Heart right ventricle (tissue), 16 donors: ENCODE results near the gene IBSP. TPM values are rescaled to one million over a fixed set of nuclear protein-coding genes. Genes with fewer than 3 reads are reported as not detected.
A peak's percentile ranks its signal among the peaks of the same experiment; 100 is the strongest.

Experiments used
- ATAC-seq, 8 donors: fragments of 200-7000 bp; cut with Tn5 transposase; one replicate each; pipeline ENCODE4 v1.9.1; 2020; ENCODE audit warnings: mild to moderate bottlenecking in 8 of 8, moderate library complexity in 8 of 8, moderate number of reproducible peaks in 1 of 8
- DNase-seq, 2 donors: peaks; one replicate each; pipeline ENCODE4 v3.0.0-alpha.2; 2020
- H3K27ac ChIP-seq, 10 donors: fragments of 200-600 bp; sonication (generic) in 2 of 10; one replicate each; pipeline versions ENCODE4 v1.5.0 to v1.8.0; 2020 to 2022; ENCODE audit warnings: mild to moderate bottlenecking in 3 of 10
- H3K27me3 ChIP-seq, 7 donors: fragments of 200-600 bp; one replicate each; pipeline ENCODE4 v1.8.0; 2021 to 2022; ENCODE audit warnings: mild to moderate bottlenecking in 2 of 7
- H3K36me3 ChIP-seq, 9 donors: fragments of 200-600 bp; sonication (generic) in 1 of 9; one replicate each; pipeline versions ENCODE4 v1.5.0 to v1.8.0; 2020 to 2022; ENCODE audit warnings: mild to moderate bottlenecking in 2 of 9
- H3K4me1 ChIP-seq, 9 donors: fragments of 200-600 bp; sonication (generic) in 1 of 9; one replicate each; pipeline versions ENCODE4 v1.5.0 to v1.8.0; 2020 to 2022; ENCODE audit warnings: mild to moderate bottlenecking in 4 of 9
- H3K4me3 ChIP-seq, 10 donors: fragments of 200-600 bp; sonication (generic) in 2 of 10; one replicate each; pipeline versions ENCODE4 v1.5.0 to v1.8.0; 2020 to 2022; ENCODE audit warnings: mild to moderate bottlenecking in 7 of 10, moderate library complexity in 2 of 10
- H3K9me3 ChIP-seq, 11 donors: fragments of 200-600 bp in 10 of 11; sonication (generic) in 2 of 11; one replicate each; pipeline versions ENCODE4 v1.5.0 to v1.8.0; 2013 to 2022; ENCODE audit warnings: mild to moderate bottlenecking in 2 of 11, control low read depth in 1 of 11, moderate library complexity in 1 of 11
- WGBS, 2 donors: extraction: QIAGEN DNeasy Blood & Tissue Kit; methylation state at CpG; one replicate each; pipeline ENCODE4 v1.1.7; 2013; ENCODE audit warnings: inconsistent platforms in 1 of 2; 5-methylcytosine and 5-hydroxymethylcytosine counted together
- intact Hi-C, 10 donors: fragments of 100-400 bp; cut with DNase I; formaldehyde crosslinking; loops; one replicate each; pipeline versions ENCODE4 v1.11.1 to v1.14.2; 2022
- polyA plus RNA-seq, 2 donors: library from polyadenylated mRNA; stranded (reverse); fragments of 200-250 nt; gene quantifications; one replicate each; pipeline ENCODE4 v1.2.3, GENCODE V29; 2013
- total RNA-seq, 10 donors: library from RNA; stranded (reverse); fragmentation: NEBNext Ultra II Directional in 3 of 10; extraction: Animal tissue kit (Norgen Biotek cat#: 25700) in 3 of 10; gene quantifications; one replicate each; pipeline versions ENCODE4 v1.2.1 to v1.2.4, GENCODE V29; 2021 to 2023
- TF ChIP-seq, protein P1 (sequence below), 9 donors: fragments of 200-600 bp; sonication (generic) in 2 of 9; IDR thresholded peaks; one replicate each; pipeline versions ENCODE4 v1.5.0 to v1.8.0; 2021 to 2022; ENCODE audit warnings: antibody characterized with exemption in 9 of 9, mild to moderate bottlenecking in 5 of 9, moderate library complexity in 1 of 9
- donor health status: Arrhythmogenic right ventricular cardiomyopathy.
- donor health status: ischemic (EF 13 %, LVEDD 7.1; RV severe dilation, severe dysfunction).
- donor health status: healthy with polysubstance abuse.
- donor health status: DM: no; HTN: yes; CAD: no.
- donor health status: DM: no; HTN: no; CAD: no.
- donor health status: ischemic (EF 25% LVEDD 6.9; RV normal size, moderate dysfunction).
- donor health status: ischemic (EF 25% LVEDD 5.7; RV mildly dilated, moderate dysfunction).
- donor health status: healthy.
- donor health status: DM: yes; HTN: yes; CAD: no.
- donor health status: Ischemic cardiomyopathy.
- donor health status: ischemic (EF 35%, LVEDD 5.7; RV mildly dilated, moderate dysfunction).
- donor health status: nonischemic (EF 11% LVEDD 7.7; RV severe dilation, severe dysfunction).
- donor health status: DM: yes; HTN: yes; CAD: no.
- donor health status: PGD.
- donor health status: ischemic (EF 29% LVEDD 5.4; RV normal size, mild dysfunction).
- donor health status: nonischemic (EF 23%, LVEDD 6.1; RV moderate dilation, normal function).

IBSP gene
- total and polyA plus RNA-seq, 12 donors: 0.16 TPM; not detected in 11

DNA sequence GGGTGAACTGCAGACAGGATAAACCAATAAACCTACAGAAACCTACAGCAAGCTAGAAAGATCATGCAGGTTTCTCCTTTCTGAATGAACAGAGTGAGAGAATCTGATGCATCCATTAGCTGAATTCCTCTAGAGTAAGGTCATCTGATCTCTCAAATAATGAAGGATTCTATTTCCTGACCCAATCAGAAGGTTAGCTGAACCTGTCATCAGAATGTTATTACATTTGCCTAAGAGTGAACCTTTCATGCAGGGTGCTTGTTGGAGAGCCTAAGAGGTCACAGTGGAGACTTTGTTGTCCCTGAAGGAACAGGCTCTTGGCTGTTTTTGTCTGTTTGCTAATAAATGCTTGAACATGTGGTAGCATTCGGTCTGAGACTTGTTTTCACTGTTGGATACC is 57.5 kb downstream of the IBSP start:
- intact Hi-C loops: loop anchor here in 6 of 10 donors (5.0 to 10.0 kb wide), 4 partner anchors 350 to 658 kb away; no protein-coding TSS in a partner anchor

DNA sequence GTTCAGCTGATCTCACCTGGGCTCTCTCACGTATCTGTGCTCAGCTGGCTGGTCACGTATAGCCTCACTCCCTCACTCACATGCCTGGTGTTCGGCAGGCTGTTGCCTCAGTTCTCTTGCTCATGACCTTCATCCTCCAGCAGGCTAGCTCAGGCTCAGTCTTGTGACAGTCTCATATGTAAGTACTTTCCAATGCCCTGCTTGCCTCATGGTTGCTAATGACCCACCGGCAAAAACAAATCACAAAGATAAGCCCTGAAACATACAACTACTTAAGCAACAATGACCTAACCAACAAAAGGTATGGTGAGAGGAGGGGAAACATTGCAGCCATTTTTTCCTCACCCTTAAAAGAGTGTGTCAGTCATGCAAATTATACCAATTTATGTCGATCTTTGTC is 58.4 kb downstream of the IBSP start:
- intact Hi-C loops: loop anchor here in 6 of 10 donors (5.0 to 10.0 kb wide), 4 partner anchors 350 to 657 kb away; no protein-coding TSS in a partner anchor
- H3K36me3 ChIP-seq: no peaks in the 10 kb centered on the region
- no peak for DNase-seq
- H3K4me3 ChIP-seq: no peak overlapping the region
- TF ChIP-seq, protein P1, sequence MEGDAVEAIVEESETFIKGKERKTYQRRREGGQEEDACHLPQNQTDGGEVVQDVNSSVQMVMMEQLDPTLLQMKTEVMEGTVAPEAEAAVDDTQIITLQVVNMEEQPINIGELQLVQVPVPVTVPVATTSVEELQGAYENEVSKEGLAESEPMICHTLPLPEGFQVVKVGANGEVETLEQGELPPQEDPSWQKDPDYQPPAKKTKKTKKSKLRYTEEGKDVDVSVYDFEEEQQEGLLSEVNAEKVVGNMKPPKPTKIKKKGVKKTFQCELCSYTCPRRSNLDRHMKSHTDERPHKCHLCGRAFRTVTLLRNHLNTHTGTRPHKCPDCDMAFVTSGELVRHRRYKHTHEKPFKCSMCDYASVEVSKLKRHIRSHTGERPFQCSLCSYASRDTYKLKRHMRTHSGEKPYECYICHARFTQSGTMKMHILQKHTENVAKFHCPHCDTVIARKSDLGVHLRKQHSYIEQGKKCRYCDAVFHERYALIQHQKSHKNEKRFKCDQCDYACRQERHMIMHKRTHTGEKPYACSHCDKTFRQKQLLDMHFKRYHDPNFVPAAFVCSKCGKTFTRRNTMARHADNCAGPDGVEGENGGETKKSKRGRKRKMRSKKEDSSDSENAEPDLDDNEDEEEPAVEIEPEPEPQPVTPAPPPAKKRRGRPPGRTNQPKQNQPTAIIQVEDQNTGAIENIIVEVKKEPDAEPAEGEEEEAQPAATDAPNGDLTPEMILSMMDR (IDR thresholded peaks at IDR 0.05): no peak
- no peaks in the 10 kb centered on the region for H3K9me3 ChIP-seq
- no peaks in the 10 kb centered on the region for H3K27me3 ChIP-seq
- H3K27ac ChIP-seq: no peak overlapping the region
- H3K4me1 ChIP-seq: peaks cover 0 to 21% (median 0%) of the 10 kb centered on the region in 9 donors
- ATAC-seq: peak in 1 of 8 donors; percentile 15
- 57 to 68% methylated on average over 5 of the region's 5 CpGs for WGBS, 2 donors

More for the DNA sequence above, 57.5 kb downstream of the IBSP start:
- Histone ChIP-seq H3K4me1 (peaks cover 0 to 21% (median 0%) of the 10 kb centered on the region in 9 donors), H3K4me3 (no peak overlapping the region), H3K27me3 (no peaks in the 10 kb centered on the region), H3K27ac (no peak overlapping the region), H3K9me3 (no peaks in the 10 kb centered on the region), H3K36me3 (no peaks in the 10 kb centered on the region)
- 52% methylated on average over 1 of the region's 1 CpG for WGBS, 2 donors
- ATAC-seq: no peak
- no peak for DNase-seq
- TF ChIP-seq, protein P1 (IDR thresholded peaks at IDR 0.05): no peak

Other genes starting within 250 kb of the IBSP start
- not detected for gene DSPP, start 191.0 kb upstream of the IBSP start, total RNA-seq
- not detected for gene DSPP, start 191.0 kb upstream of the IBSP start, polyA plus RNA-seq
- gene DMP1, start 149.3 kb upstream of the IBSP start, total RNA-seq: not detected
- not detected for gene DMP1, start 149.3 kb upstream of the IBSP start, polyA plus RNA-seq
- not detected for gene MEPE, start 33.4 kb downstream of the IBSP start, total RNA-seq
- not detected for gene MEPE, start 33.4 kb downstream of the IBSP start, polyA plus RNA-seq
- gene SPP1, start 176.2 kb downstream of the IBSP start, total RNA-seq: 100 to 1,000 TPM in 1 of 10 donors, 10 to 100 TPM in 3, 1 to 10 TPM in 6; 1.2 to 246 (median 7.0) TPM
- gene SPP1, start 176.2 kb downstream of the IBSP start, polyA plus RNA-seq: 10 to 100 TPM in 1 of 2 donors, 1 to 10 TPM in 1; 2.2 to 41.1 TPM
- gene PKD2, start 208.1 kb downstream of the IBSP start, total RNA-seq: 10 to 100 TPM; 11.3 to 21.5 (median 14.5) TPM
- 10 to 100 TPM in 1 of 2 donors, 1 to 10 TPM in 1; 6.5 to 11.8 TPM for gene PKD2, start 208.1 kb downstream of the IBSP start, polyA plus RNA-seq